Right lung (tissue), 5 donors: ENCODE measurements around the gene RPAP3. TPM values are rescaled to one million over a fixed set of nuclear protein-coding genes. Genes with fewer than 3 reads are reported as not detected.

Experiments
- DNase-seq, 2 donors: peaks; one replicate each; pipeline ENCODE4 v3.0.0-alpha.2; 2013
- polyA plus RNA-seq, 5 donors: library from polyadenylated mRNA; unstranded; fragments of 120-200 nt; gene quantifications; one replicate each; pipeline versions ENCODE4 v1.2.1 to v1.2.3, GENCODE V29; 2013; ENCODE audit warnings: inconsistent platforms in 1 of 5, low replicate concordance in 1 of 5; ENCODE audit not compliant: insufficient read length in 5 of 5, insufficient read depth in 1 of 5

The RPAP3 gene
- polyA plus RNA-seq, 5 donors: 27.3 to 42.0 (median 37.0) TPM

GRCh38 chr12:47744778-47745436, 39.1 kb upstream of the RPAP3 start:
- DNase-seq: no peak

- DNase-seq: no peak
Measured at GRCh38 chr12:47744005-47744651, 38.3 kb upstream of the RPAP3 start.

- no peak for DNase-seq
Measured at GRCh38 chr12:47743311-47743860, 37.6 kb upstream of the RPAP3 start.

GRCh38 chr12:47742253-47742825, 36.5 kb upstream of the RPAP3 start:
- no peak for DNase-seq

- DNase-seq: peak; percentile 35 to 51
Measured at GRCh38 chr12:47741340-47741703, 35.5 kb upstream of the RPAP3 start.

- no peak for DNase-seq
Measured at GRCh38 chr12:47740606-47741339, 34.9 kb upstream of the RPAP3 start.

GRCh38 chr12:47739979-47740378, 34.1 kb upstream of the RPAP3 start:
- no peak for DNase-seq

- no peak for DNase-seq
Measured at GRCh38 chr12:47739297-47739696, 33.5 kb upstream of the RPAP3 start.

GRCh38 chr12:47737936-47738594, 32.2 kb upstream of the RPAP3 start:
- no peak for DNase-seq

- DNase-seq: peak; percentile 57 to 69
Measured at GRCh38 chr12:47736877-47737676, 31.2 kb upstream of the RPAP3 start.

- no peak for DNase-seq
Measured at GRCh38 chr12:47736216-47736615, 30.4 kb upstream of the RPAP3 start.

- DNase-seq: no peak
Measured at GRCh38 chr12:47735649-47736048, 29.8 kb upstream of the RPAP3 start.

- peak; percentile 48 to 62 for DNase-seq
Measured at GRCh38 chr12:47734725-47735480, 29.1 kb upstream of the RPAP3 start.

- no peak for DNase-seq
Measured at GRCh38 chr12:47733142-47733541, 27.3 kb upstream of the RPAP3 start.

- no peak for DNase-seq
Measured at GRCh38 chr12:47732504-47732903, 26.7 kb upstream of the RPAP3 start.

- DNase-seq: no peak
Measured at GRCh38 chr12:47731723-47732122, 25.9 kb upstream of the RPAP3 start.

- DNase-seq: no peak
Measured at GRCh38 chr12:47730341-47730744, 24.5 kb upstream of the RPAP3 start.

GRCh38 chr12:47729233-47729632, 23.4 kb upstream of the RPAP3 start:
- no peak for DNase-seq

GRCh38 chr12:47725893-47726292, 20.1 kb upstream of the RPAP3 start:
- no peak for DNase-seq

- no peak for DNase-seq
Measured at GRCh38 chr12:47725091-47725772, 19.4 kb upstream of the RPAP3 start, which contains the start of gene ENDOU. TSS of gene ENDOU (minus strand) at chr12:47725490. CDS start at chr12:47725413, 77 bp downstream.
